HEK293 (cell line): ENCODE data around the gene STON2.

Experiments used
- CTCF ChIA-PET: fragments of 350-600 bp; formaldehyde crosslinking; extraction: SDS; loops from one replicate; lab custom pipeline; 2021; ENCODE audit warnings: antibody characterized with exemption; lab: Yijun Ruan, JAX
- POLR2A ChIA-PET: fragments of 300-600 bp; formaldehyde crosslinking; extraction: SDS; loops from one replicate; lab custom pipeline; 2020; ENCODE audit warnings: antibody characterized with exemption, inconsistent platforms; lab: Yijun Ruan, JAX
- H3K27ac ChIP-seq: fragments of 200-500 bp; sonication (Bioruptor generic); 2 replicates; pipeline ENCODE4 v1.5.1; 2014; ENCODE audit warnings: low read depth, low read length, control low read depth, inconsistent platforms; ENCODE audit errors: extremely low read depth
- H3K36me3 ChIP-seq, 2 experiments: fragments of 200-500 bp in 1 of 2; sonication (Bioruptor generic) in 1 of 2; 1 replicate in 1 of 2; 2 replicates in 1 of 2; pipeline ENCODE4 v1.5.1; 2014 to 2017; ENCODE audit warnings: inconsistent platforms in 2 of 2, low read length in 2 of 2; ENCODE audit not compliant: control insufficient read depth in 2 of 2, insufficient read depth in 1 of 2
- H3K4me1 ChIP-seq: fragments of 200-500 bp; sonication (Bioruptor generic); 2 replicates; pipeline ENCODE4 v1.5.1; 2014; ENCODE audit warnings: mild to moderate bottlenecking, low read length, inconsistent platforms; ENCODE audit not compliant: control insufficient read depth, insufficient read depth
- H3K4me3 ChIP-seq: 2 replicates; pipeline ENCODE4 v1.5.1; 2011; ENCODE audit warnings: low read depth, mild to moderate bottlenecking, control low read depth, low read length, moderate library complexity
- H3K9me3 ChIP-seq: fragments of 200-500 bp; sonication (Bioruptor generic); 2 replicates; pipeline ENCODE4 v1.5.1; 2014; ENCODE audit warnings: low read depth, low read length, inconsistent platforms; ENCODE audit not compliant: control insufficient read depth, insufficient read depth
- CTCF ChIP-seq: fragments of 450-650 bp; formaldehyde crosslinking; IDR thresholded peaks from 2 replicates; pipeline ENCODE4 v1.5.1; 2016; ENCODE audit warnings: missing biosample characterization, missing genetic modification characterization
- OSR2 ChIP-seq: fragments of 450-650 bp; formaldehyde crosslinking; IDR thresholded peaks from 2 replicates; pipeline ENCODE4 v1.5.1; 2016; ENCODE audit warnings: missing biosample characterization, missing genetic modification characterization
- PRDM6 ChIP-seq: fragments of 450-650 bp; formaldehyde crosslinking; IDR thresholded peaks from 2 replicates; pipeline ENCODE4 v1.5.1; 2017; ENCODE audit warnings: missing biosample characterization, missing genetic modification characterization
- REST ChIP-seq: fragments of 450-650 bp; formaldehyde crosslinking; IDR thresholded peaks from 2 replicates; pipeline ENCODE4 v1.5.1; 2016; ENCODE audit warnings: missing biosample characterization, missing genetic modification characterization
- ZNF114 ChIP-seq: fragments of 450-650 bp; formaldehyde crosslinking; IDR thresholded peaks from 2 replicates; pipeline ENCODE4 v1.5.0; 2017; ENCODE audit warnings: missing biosample characterization, missing genetic modification characterization
- ZNF2 ChIP-seq: fragments of 450-650 bp; formaldehyde crosslinking; IDR thresholded peaks from 2 replicates; pipeline ENCODE4 v1.5.1; 2016; ENCODE audit warnings: missing biosample characterization, missing genetic modification characterization
- ZNF37A ChIP-seq: fragments of 450-650 bp; IDR thresholded peaks from 2 replicates; pipeline ENCODE4 v1.5.1; 2018; ENCODE audit warnings: missing biosample characterization, missing genetic modification characterization
- ZNF513 ChIP-seq: fragments of 450-650 bp; IDR thresholded peaks from 2 replicates; pipeline ENCODE4 v1.5.1; 2018; ENCODE audit warnings: missing biosample characterization, missing genetic modification characterization
- ZNF76 ChIP-seq: fragments of 450-650 bp; formaldehyde crosslinking; IDR thresholded peaks from 2 replicates; pipeline ENCODE4; 2016; ENCODE audit warnings: low read depth, missing biosample characterization, missing genetic modification characterization, borderline replicate concordance
- TF ChIP-seq, protein P1 (sequence below): fragments of 450-650 bp; formaldehyde crosslinking; IDR thresholded peaks from 2 replicates; pipeline ENCODE4 v1.5.1; 2016; ENCODE audit warnings: missing biosample characterization, missing genetic modification characterization
- TF ChIP-seq, protein P2 (sequence below): fragments of 450-650 bp; formaldehyde crosslinking; IDR thresholded peaks from 2 replicates; pipeline ENCODE4 v1.5.1; 2016; ENCODE audit warnings: missing biosample characterization, missing genetic modification characterization
- TF ChIP-seq, protein P3 (sequence below): fragments of 450-650 bp; formaldehyde crosslinking; IDR thresholded peaks from 2 replicates; pipeline ENCODE4 v1.5.1; 2016; ENCODE audit warnings: missing biosample characterization, missing genetic modification characterization, borderline replicate concordance

The STON2 gene

DNA sequence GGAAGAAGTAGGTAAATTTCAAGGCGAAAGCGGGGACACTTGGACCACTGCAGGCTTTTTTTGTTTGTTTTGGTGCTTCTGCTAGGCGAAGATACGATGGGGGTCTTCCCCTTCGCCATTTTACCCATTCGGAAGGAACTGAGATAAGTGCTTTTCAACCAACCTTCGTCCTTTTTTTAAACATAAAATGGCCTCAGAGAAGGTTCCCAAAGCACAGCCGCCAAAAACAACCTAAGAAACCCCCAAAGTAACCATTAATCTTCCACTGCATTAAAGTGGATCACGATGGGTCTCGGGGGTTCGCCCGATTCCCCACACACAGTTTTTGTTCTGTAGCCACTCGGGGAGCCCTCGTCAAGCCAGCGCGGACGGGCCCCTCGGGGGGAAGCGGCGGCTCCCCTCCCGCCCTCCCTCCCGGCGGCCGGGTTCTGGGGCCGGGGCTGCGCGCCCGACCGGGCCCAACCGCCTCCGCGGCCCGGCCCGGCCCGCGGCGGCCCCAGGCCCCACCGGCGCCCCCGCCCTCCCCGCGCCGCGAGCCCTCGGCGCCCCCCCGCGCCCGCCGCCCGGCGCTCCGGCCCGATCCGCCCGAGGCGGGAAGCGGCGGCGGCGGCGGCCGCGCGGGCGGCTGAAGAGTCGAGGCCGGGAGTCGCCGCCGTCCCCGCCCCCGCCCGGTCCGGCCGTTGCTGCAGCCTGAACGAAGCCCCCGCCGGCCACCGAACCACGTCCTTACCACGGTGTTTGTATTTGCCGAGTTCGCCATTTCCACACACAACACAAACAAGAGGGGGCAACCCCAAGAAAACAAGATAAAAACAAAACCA is 180.2 kb downstream of the STON2 start:
- peak; percentile 14; the same call in 1 of the 2 replicates for TF ChIP-seq ZNF513 (tag by site-specific recombination)
- no peak for TF ChIP-seq PRDM6 (tag by site-specific recombination)
- no peak for TF ChIP-seq ZNF114 (tag by site-specific recombination)
- CTCF ChIA-PET, result interaction anchor here (1.0 kb wide), 1 partner anchor 49 kb away, joined by 3 read pairs; no protein-coding TSS in a partner anchor
- POLR2A ChIA-PET, result interaction anchor here (0.6 to 1.8 kb wide), 21 partner anchors 10 to 314 kb away, joined by 3 to 18 read pairs (median 5); partner anchors contain the start of gene SEL1L

GRCh38 chr14:81219210-81219758 is 180.8 kb downstream of the STON2 start:
- POLR2A ChIA-PET, result interaction anchor here (0.6 to 1.3 kb wide), 14 partner anchors 15 to 268 kb away, joined by 3 to 13 read pairs (median 3); no protein-coding TSS in a partner anchor
- H3K27ac ChIP-seq, result peak overlapping the region; percentile 97
- CTCF ChIA-PET, result interaction anchor here (0.7 to 1.0 kb wide), 3 partner anchors 48 to 58 kb away, joined by 3 to 5 read pairs (median 3); no protein-coding TSS in a partner anchor
- no peaks in the 10 kb centered on the region for H3K9me3 ChIP-seq
- peaks cover 5% of the 10 kb centered on the region for H3K4me1 ChIP-seq
- H3K4me3 ChIP-seq, result peak overlapping the region; percentile 69
- peaks cover 20 to 23% of the 10 kb centered on the region in 2 experiments for H3K36me3 ChIP-seq
- TF ChIP-seq REST (tag by site-specific recombination), result no peak
- no peak for TF ChIP-seq ZNF37A (tag by site-specific recombination)
- TF ChIP-seq ZNF76 (tag by site-specific recombination), result peak; percentile 25; the same call in 1 of the 2 replicates
- TF ChIP-seq OSR2 (tag by site-specific recombination), result no peak
- TF ChIP-seq, protein P1, sequence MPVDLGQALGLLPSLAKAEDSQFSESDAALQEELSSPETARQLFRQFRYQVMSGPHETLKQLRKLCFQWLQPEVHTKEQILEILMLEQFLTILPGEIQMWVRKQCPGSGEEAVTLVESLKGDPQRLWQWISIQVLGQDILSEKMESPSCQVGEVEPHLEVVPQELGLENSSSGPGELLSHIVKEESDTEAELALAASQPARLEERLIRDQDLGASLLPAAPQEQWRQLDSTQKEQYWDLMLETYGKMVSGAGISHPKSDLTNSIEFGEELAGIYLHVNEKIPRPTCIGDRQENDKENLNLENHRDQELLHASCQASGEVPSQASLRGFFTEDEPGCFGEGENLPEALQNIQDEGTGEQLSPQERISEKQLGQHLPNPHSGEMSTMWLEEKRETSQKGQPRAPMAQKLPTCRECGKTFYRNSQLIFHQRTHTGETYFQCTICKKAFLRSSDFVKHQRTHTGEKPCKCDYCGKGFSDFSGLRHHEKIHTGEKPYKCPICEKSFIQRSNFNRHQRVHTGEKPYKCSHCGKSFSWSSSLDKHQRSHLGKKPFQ (tag by site-specific recombination), result no peak
- no peak for TF ChIP-seq CTCF (tag by site-specific recombination)
- TF ChIP-seq ZNF2 (tag by site-specific recombination), result 0 out of 2 replicates have a peak, but pooled peaks have one; percentile 36
- TF ChIP-seq, protein P2, sequence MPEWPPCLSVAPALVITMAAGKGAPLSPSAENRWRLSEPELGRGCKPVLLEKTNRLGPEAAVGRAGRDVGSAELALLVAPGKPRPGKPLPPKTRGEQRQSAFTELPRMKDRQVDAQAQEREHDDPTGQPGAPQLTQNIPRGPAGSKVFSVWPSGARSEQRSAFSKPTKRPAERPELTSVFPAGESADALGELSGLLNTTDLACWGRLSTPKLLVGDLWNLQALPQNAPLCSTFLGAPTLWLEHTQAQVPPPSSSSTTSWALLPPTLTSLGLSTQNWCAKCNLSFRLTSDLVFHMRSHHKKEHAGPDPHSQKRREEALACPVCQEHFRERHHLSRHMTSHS (tag by site-specific recombination), result no peak
- TF ChIP-seq, protein P3, sequence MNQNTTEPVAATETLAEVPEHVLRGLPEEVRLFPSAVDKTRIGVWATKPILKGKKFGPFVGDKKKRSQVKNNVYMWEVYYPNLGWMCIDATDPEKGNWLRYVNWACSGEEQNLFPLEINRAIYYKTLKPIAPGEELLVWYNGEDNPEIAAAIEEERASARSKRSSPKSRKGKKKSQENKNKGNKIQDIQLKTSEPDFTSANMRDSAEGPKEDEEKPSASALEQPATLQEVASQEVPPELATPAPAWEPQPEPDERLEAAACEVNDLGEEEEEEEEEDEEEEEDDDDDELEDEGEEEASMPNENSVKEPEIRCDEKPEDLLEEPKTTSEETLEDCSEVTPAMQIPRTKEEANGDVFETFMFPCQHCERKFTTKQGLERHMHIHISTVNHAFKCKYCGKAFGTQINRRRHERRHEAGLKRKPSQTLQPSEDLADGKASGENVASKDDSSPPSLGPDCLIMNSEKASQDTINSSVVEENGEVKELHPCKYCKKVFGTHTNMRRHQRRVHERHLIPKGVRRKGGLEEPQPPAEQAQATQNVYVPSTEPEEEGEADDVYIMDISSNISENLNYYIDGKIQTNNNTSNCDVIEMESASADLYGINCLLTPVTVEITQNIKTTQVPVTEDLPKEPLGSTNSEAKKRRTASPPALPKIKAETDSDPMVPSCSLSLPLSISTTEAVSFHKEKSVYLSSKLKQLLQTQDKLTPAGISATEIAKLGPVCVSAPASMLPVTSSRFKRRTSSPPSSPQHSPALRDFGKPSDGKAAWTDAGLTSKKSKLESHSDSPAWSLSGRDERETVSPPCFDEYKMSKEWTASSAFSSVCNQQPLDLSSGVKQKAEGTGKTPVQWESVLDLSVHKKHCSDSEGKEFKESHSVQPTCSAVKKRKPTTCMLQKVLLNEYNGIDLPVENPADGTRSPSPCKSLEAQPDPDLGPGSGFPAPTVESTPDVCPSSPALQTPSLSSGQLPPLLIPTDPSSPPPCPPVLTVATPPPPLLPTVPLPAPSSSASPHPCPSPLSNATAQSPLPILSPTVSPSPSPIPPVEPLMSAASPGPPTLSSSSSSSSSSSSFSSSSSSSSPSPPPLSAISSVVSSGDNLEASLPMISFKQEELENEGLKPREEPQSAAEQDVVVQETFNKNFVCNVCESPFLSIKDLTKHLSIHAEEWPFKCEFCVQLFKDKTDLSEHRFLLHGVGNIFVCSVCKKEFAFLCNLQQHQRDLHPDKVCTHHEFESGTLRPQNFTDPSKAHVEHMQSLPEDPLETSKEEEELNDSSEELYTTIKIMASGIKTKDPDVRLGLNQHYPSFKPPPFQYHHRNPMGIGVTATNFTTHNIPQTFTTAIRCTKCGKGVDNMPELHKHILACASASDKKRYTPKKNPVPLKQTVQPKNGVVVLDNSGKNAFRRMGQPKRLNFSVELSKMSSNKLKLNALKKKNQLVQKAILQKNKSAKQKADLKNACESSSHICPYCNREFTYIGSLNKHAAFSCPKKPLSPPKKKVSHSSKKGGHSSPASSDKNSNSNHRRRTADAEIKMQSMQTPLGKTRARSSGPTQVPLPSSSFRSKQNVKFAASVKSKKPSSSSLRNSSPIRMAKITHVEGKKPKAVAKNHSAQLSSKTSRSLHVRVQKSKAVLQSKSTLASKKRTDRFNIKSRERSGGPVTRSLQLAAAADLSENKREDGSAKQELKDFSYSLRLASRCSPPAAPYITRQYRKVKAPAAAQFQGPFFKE, result no peak

More for the DNA sequence above, 180.2 kb downstream of the STON2 start:
- peaks cover 13 to 19% of the 10 kb centered on the region in 2 experiments for H3K36me3 ChIP-seq
- no peaks in the 10 kb centered on the region for H3K9me3 ChIP-seq
- peaks cover 5% of the 10 kb centered on the region for H3K4me1 ChIP-seq
- peak overlapping the region; percentile 69 for H3K4me3 ChIP-seq
- peak overlapping the region; percentile 97 for H3K27ac ChIP-seq
